Stromal cell of bone marrow (primary cell): ENCODE results near the gene RIPK4.

Source experiments
- DNase-seq: peaks from one replicate; pipeline ENCODE4 v3.0.0-alpha.2; 2012; ENCODE audit warnings: low read depth

Gene RIPK4

GRCh38 chr21:41691205-41692184, 75.4 kb downstream of the RIPK4 start:
- no peak for DNase-seq
